Mesendoderm (in vitro differentiated cells): ENCODE data around the gene KCNJ9.
A peak's percentile ranks its signal among the peaks of the same experiment; 100 is the strongest.
"Not testable (repeated sequence)": the region's sequence is repeated elsewhere in the genome, so short reads cannot be mapped to it uniquely, and the experiment has no call there.

ENCODE experiments used
- DNase-seq: peaks from one replicate; pipeline ENCODE4 v3.0.0; 2013
- H2AK5ac ChIP-seq: 2 replicates; pipeline ENCODE4 v1.6.1; 2013; ENCODE audit warnings: low read length, inconsistent platforms
- H2BK120ac ChIP-seq: 2 replicates; pipeline ENCODE4 v1.6.1; 2013; ENCODE audit warnings: low read depth, mild to moderate bottlenecking, low read length, moderate library complexity, mixed read lengths
- H2BK15ac ChIP-seq: replicated peaks from 2 replicates; pipeline ENCODE4 v1.6.1; 2013; ENCODE audit warnings: low read depth, mild to moderate bottlenecking, moderate library complexity
- H2BK5ac ChIP-seq: 2 replicates; pipeline ENCODE4 v1.6.1; 2013; ENCODE audit warnings: low read length, inconsistent platforms
- H3K18ac ChIP-seq: 2 replicates; pipeline ENCODE4 v1.6.1; 2013; ENCODE audit warnings: mild to moderate bottlenecking, low read length, mixed read lengths
- H3K23ac ChIP-seq: one replicate; pipeline ENCODE4 v1.6.1; 2013; ENCODE audit warnings: low read length
- H3K27ac ChIP-seq: 2 replicates; pipeline ENCODE4 v1.5.1; 2013; ENCODE audit warnings: low read depth, mild to moderate bottlenecking, inconsistent platforms, low read length, moderate library complexity
- H3K27me3 ChIP-seq: 2 replicates; pipeline ENCODE4 v1.6.1; 2013; ENCODE audit warnings: low read length, control low read depth, mild to moderate bottlenecking, inconsistent platforms; ENCODE audit not compliant: insufficient read depth, poor library complexity
- H3K36me3 ChIP-seq: 2 replicates; pipeline ENCODE4 v1.6.1; 2013; ENCODE audit warnings: low read length, inconsistent platforms; ENCODE audit not compliant: control insufficient read depth, insufficient read depth
- H3K4ac ChIP-seq: one replicate; pipeline ENCODE4 v1.6.1; 2013; ENCODE audit warnings: low read depth, mild to moderate bottlenecking, low read length, moderate library complexity
- H3K4me1 ChIP-seq: 2 replicates; pipeline ENCODE4 v1.6.1; 2013; ENCODE audit warnings: low read depth, low read length, inconsistent platforms; ENCODE audit not compliant: control insufficient read depth
- H3K4me2 ChIP-seq: 2 replicates; pipeline ENCODE4 v1.6.1; 2013; ENCODE audit warnings: low read length
- H3K4me3 ChIP-seq: 2 replicates; pipeline ENCODE4 v1.5.1; 2013; ENCODE audit warnings: mild to moderate bottlenecking, low read length
- H3K56ac ChIP-seq: one replicate; pipeline ENCODE4 v1.6.1; 2013; ENCODE audit warnings: low read length
- H3K79me1 ChIP-seq: 2 replicates; pipeline ENCODE4 v1.6.1; 2013; ENCODE audit warnings: low read length, inconsistent platforms
- H3K79me2 ChIP-seq: 2 replicates; pipeline ENCODE4 v1.6.1; 2013; ENCODE audit warnings: mild to moderate bottlenecking, low read length; ENCODE audit not compliant: control insufficient read depth, insufficient read depth
- H3K9ac ChIP-seq: 2 replicates; pipeline ENCODE4 v1.6.1; 2013; ENCODE audit warnings: low read length, inconsistent platforms
- H4K5ac ChIP-seq: one replicate; pipeline ENCODE4 v1.6.1; 2013; ENCODE audit warnings: low read length
- H4K8ac ChIP-seq: one replicate; pipeline ENCODE4 v1.6.1; 2013; ENCODE audit warnings: low read depth, mild to moderate bottlenecking, control low read depth, low read length, moderate library complexity
- WGBS: extraction: QIAGEN DNeasy Blood & Tissue Kit; methylation state at CpG from one replicate; pipeline ENCODE4 v1.1.7; 2013; ENCODE audit warnings: low lambda C conversion rate, missing lambda C conversion rate; ENCODE audit not compliant: insufficient coverage; ENCODE audit errors: extremely low coverage; 5-methylcytosine and 5-hydroxymethylcytosine counted together

The KCNJ9 gene

DNA sequence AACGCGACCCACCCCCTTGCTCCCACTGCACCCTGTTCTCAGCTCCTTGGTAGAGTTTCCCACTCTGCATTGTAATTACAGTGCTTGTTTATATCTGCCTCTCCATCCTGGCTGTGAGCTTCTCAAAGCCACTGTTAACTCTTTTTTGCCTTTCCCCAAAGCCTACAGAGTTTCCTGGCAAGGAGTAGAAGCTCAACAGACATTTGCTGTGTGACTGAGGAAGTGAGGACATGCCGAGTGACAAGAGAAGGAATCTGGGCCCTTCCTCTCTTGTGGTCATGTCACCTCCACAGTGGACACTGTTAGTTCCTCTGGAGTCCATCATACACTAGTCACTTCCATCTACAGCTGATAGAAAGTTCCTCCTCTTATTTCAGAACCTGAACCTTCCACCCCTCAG, 23.1 kb downstream of the KCNJ9 start:
- H3K79me2 ChIP-seq: no peaks in the 10 kb centered on the region
- WGBS: no CpG with 5 or more reads among the region's 3 CpGs
- no peak overlapping the region for H2AK5ac ChIP-seq
- peaks cover 2% of the 10 kb centered on the region for H3K4me1 ChIP-seq
- no peak overlapping the region for H3K4me2 ChIP-seq
- no peak overlapping the region for H3K4ac ChIP-seq
- H3K27me3 ChIP-seq: no peaks in the 10 kb centered on the region
- H3K18ac ChIP-seq: no peak overlapping the region
- no peak for DNase-seq
- H3K27ac ChIP-seq: no peak overlapping the region
- no peak overlapping the region for H4K5ac ChIP-seq
- H2BK15ac ChIP-seq: no peak overlapping the region
- H3K9ac ChIP-seq: no peak overlapping the region
- no peak overlapping the region for H3K4me3 ChIP-seq
- H3K79me1 ChIP-seq: no peaks in the 10 kb centered on the region
- no peak overlapping the region for H3K56ac ChIP-seq
- no peak overlapping the region for H2BK5ac ChIP-seq
- H3K23ac ChIP-seq: no peak overlapping the region
- no peak overlapping the region for H2BK120ac ChIP-seq
- H3K36me3 ChIP-seq: no peaks in the 10 kb centered on the region
- no peak overlapping the region for H4K8ac ChIP-seq

- H3K4me1 ChIP-seq: peaks cover 2% of the 10 kb centered on the region
- H2BK120ac ChIP-seq: no peak overlapping the region
- H3K18ac ChIP-seq: no peak overlapping the region
- H3K79me1 ChIP-seq: no peaks in the 10 kb centered on the region
- no peak overlapping the region for H4K8ac ChIP-seq
- no peak overlapping the region for H3K4me2 ChIP-seq
- H2BK15ac ChIP-seq: no peak overlapping the region
- no peak for DNase-seq
- H3K23ac ChIP-seq: no peak overlapping the region
- H3K4ac ChIP-seq: no peak overlapping the region
- no peak overlapping the region for H3K4me3 ChIP-seq
- H3K27me3 ChIP-seq: no peaks in the 10 kb centered on the region
- H3K27ac ChIP-seq: no peak overlapping the region
- no peak overlapping the region for H2AK5ac ChIP-seq
- no peaks in the 10 kb centered on the region for H3K36me3 ChIP-seq
- WGBS: no CpG with 5 or more reads among the region's 5 CpGs
- no peaks in the 10 kb centered on the region for H3K79me2 ChIP-seq
- no peak overlapping the region for H4K5ac ChIP-seq
- no peak overlapping the region for H3K56ac ChIP-seq
- H2BK5ac ChIP-seq: no peak overlapping the region
- H3K9ac ChIP-seq: no peak overlapping the region
Measured at GRCh38 chr1:160105155-160105554, 23.8 kb downstream of the KCNJ9 start.

DNA sequence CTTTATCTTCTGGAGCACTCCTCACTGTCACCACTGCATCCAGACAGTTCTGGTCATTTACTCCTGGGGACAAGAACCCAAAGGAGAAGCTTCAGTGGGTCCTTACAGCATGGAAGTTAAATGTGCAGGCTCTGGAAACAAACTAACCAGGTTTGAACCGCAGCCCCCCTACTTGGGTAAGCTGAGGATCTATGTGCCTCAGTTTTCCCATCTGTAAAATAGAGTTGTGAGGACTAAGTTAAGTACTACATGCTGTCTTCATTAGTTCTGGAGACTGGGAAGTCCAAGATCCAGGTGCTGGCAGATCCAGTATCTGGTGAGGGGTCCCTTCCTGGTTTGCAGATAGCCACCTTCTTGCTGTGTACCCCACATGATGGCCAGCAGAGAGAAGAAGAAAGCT, 26.2 kb downstream of the KCNJ9 start:
- Histone ChIP-seq H3K79me2 (no peaks in the 10 kb centered on the region), H3K79me1 (no peaks in the 10 kb centered on the region), H2BK120ac (no peak overlapping the region), H4K8ac (no peak overlapping the region), H3K4me1 (no peaks in the 10 kb centered on the region), H3K4me2 (no peak overlapping the region), H3K18ac (no peak overlapping the region), H3K23ac (no peak overlapping the region), H3K27ac (no peak overlapping the region), H3K36me3 (no peaks in the 10 kb centered on the region), H3K27me3 (no peaks in the 10 kb centered on the region), H2BK15ac (no peak overlapping the region), H3K56ac (no peak overlapping the region), H3K4ac (no peak overlapping the region), H4K5ac (no peak overlapping the region), H3K9ac (no peak overlapping the region), H2AK5ac (no peak overlapping the region), H2BK5ac (no peak overlapping the region), H3K4me3 (no peak overlapping the region)
- WGBS: no CpG with 5 or more reads among the region's 1 CpG
- no peak for DNase-seq

DNA sequence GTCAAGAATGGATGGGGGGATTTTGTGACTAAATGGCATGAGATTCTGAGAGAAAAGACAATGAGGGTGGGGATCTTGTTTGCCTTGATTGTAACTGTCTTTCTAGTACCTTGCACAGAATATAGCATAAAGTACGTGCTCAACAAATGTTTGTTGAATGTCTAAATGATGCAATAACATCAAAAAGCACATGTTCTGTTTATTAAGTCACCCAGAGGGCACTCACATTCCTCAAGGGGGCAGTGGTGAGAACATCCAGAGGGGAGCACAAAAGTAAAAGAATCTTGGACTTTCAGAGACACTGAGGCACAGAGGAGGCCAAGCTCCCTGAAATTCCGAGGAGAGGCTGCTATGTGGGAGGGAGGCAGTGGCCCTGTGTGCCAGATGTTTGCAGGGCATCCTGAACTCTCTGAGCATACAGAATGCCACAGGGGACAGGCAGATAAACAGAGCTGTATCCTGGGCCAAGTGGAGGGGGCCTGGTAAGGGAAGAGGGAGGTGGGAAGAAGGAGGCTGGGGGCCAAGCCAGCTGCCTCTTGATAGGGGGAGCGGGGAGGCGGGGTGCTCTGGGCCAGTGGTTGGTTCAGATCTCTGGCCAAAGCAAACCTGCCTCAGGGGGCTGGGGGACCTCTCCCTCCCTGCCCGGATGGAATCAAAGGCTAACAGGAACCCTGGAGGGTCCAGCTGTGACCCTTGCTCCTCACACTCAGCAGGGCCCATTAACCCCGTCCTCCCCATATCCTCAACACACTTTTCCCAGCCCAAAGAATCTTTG, 27.7 kb downstream of the KCNJ9 start:
- WGBS: no CpG with 5 or more reads among the region's 6 CpGs
- no peak overlapping the region for H4K8ac ChIP-seq
- H2BK15ac ChIP-seq: no peak overlapping the region
- peak; percentile 88 for DNase-seq
- peak overlapping the region; percentile 92 for H4K5ac ChIP-seq
- H3K18ac ChIP-seq: no peak overlapping the region
- H3K4me3 ChIP-seq: no peak overlapping the region
- no peak overlapping the region for H3K23ac ChIP-seq
- no peaks in the 10 kb centered on the region for H3K79me2 ChIP-seq
- H3K4me2 ChIP-seq: no peak overlapping the region
- no peaks in the 10 kb centered on the region for H3K36me3 ChIP-seq
- no peak overlapping the region for H3K4ac ChIP-seq
- H3K56ac ChIP-seq: peak overlapping the region; percentile 63
- peaks cover 5% of the 10 kb centered on the region for H3K4me1 ChIP-seq
- peak overlapping the region; percentile 53 for H2AK5ac ChIP-seq
- no peak overlapping the region for H2BK120ac ChIP-seq
- no peaks in the 10 kb centered on the region for H3K79me1 ChIP-seq
- no peak overlapping the region for H3K27ac ChIP-seq
- H3K9ac ChIP-seq: no peak overlapping the region
- H3K27me3 ChIP-seq: no peaks in the 10 kb centered on the region
- H2BK5ac ChIP-seq: no peak overlapping the region

DNA sequence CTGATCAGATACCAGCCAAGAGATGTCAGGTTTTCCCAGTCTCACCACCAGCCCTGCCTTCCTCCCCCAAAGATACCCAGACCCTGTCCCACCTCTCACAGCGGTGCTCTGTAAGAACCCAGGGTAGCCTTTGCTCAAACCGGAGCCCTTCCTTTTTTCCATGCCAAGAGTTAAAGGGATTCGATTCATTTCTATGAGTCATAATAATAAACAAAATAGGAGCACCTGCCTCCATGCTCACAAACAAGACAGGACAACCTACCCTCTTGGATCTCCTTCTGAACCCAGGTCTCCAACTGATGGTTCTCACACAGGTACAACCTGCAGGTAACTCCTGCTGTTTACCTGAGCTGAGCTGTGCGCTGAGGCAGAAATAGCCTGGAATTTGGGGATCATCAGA, 28.3 kb downstream of the KCNJ9 start:
- Histone ChIP-seq H3K9ac (no peak overlapping the region), H3K27me3 (no peaks in the 10 kb centered on the region), H3K56ac (no peak overlapping the region), H3K4me2 (no peak overlapping the region), H2AK5ac (no peak overlapping the region), H3K27ac (no peak overlapping the region), H3K4me1 (peaks cover 10% of the 10 kb centered on the region), H2BK120ac (no peak overlapping the region), H2BK5ac (no peak overlapping the region), H4K5ac (no peak overlapping the region), H3K23ac (no peak overlapping the region), H3K36me3 (no peaks in the 10 kb centered on the region), H4K8ac (no peak overlapping the region), H3K18ac (no peak overlapping the region), H3K4me3 (no peak overlapping the region), H3K79me1 (no peaks in the 10 kb centered on the region), H3K4ac (no peak overlapping the region), H2BK15ac (no peak overlapping the region), H3K79me2 (no peaks in the 10 kb centered on the region)
- WGBS: no CpG with 5 or more reads among the region's 4 CpGs
- DNase-seq: no peak

DNA sequence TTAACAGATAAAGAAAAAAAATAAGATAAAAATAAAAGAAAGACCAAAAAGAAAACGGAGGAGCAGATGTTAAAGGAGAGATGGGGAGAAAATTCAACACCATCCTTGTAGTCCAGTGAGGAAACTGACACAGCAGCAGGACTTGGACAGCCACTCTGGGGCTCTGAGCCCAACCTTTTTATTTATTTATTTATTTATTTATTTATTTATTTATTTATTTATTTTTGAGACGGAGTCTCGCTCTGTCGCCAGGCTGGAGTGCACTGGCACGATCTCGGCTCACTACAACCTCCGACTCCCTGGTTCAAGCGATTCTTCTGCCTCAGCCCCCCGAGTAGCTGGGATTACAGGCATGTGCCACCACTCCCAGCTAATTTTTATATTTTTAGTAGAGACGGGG, 30.1 kb downstream of the KCNJ9 start:
- not testable (repeated sequence) for H3K4ac ChIP-seq, H3K27me3 ChIP-seq, H3K56ac ChIP-seq, H2BK5ac ChIP-seq, H3K79me2 ChIP-seq, H2AK5ac ChIP-seq, H4K5ac ChIP-seq, DNase-seq, H2BK120ac ChIP-seq, H2BK15ac ChIP-seq, H3K18ac ChIP-seq, H3K9ac ChIP-seq, H3K4me2 ChIP-seq, H4K8ac ChIP-seq, H3K27ac ChIP-seq, H3K36me3 ChIP-seq, H3K4me3 ChIP-seq, H3K23ac ChIP-seq, H3K79me1 ChIP-seq
- no CpG with 5 or more reads among the region's 10 CpGs for WGBS
- peaks cover 13% of the 10 kb centered on the region for H3K4me1 ChIP-seq
